ENCODE results near the gene NDUFV1. TPM values are rescaled to one million over a fixed set of nuclear protein-coding genes. Genes with fewer than 3 reads are reported as not detected.

NDUFV1 gene
- total RNA-seq, 6 donors from 2014 or later: 169 to 395 (median 205) TPM

DNA sequence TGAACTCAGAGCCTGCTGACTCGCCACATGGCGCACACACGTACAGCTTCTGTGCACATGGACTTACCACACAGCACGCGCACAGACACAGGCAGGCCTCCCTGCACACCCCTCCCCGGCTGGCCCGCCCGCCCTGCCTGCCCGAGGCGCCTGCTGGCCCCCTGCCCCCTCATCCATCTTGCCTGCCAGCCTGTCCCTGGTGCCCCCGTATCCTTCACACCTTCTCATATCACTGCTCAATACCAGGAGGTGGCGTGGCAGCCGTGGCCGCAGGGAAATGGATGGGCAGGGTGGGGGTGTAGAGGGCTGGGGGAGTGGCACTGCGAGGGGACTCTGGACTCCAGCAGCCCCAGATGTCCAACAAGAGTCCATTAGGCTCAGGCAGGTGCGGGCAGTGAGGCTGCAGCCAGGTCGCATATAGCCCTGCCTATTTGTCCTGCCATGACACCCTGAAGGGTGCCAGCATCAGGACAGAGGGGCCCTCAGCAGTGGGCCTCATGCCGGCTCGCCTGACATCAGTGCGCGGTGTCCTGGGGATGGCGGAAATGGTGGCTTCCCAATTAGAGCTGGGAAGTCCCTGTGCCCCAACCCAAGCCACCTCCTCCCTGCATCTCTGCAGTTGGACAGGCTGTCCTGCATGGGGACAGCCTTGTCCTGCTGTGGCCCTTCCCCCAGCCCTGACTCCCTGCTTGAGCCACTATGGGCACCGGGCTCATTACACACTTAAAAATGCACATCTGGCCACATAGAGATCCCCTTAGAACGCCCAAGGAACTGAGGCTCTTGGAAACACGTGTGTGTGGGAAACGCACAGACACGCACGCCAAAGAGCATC is 34.8 kb downstream of the NDUFV1 start:
- Histone ChIP-seq H3K27me3 (peaks cover 0 to 7% (median 0%) of the 10 kb centered on the region in 4 donors), H3K36me3 (no peaks in the 10 kb centered on the region), H3K4me3 (no peak overlapping the region), H3K9me3 (no peaks in the 10 kb centered on the region), H3K4me1 (peaks cover 0 to 6% (median 0%) of the 10 kb centered on the region in 4 donors), H3K27ac (no peak overlapping the region)
- no peak for TF ChIP-seq EP300 (IDR thresholded peaks at IDR 0.05)
- no peak for ATAC-seq (ENCODE audit: low FRiP score in 2 of 2)
- 79 to 84% methylated on average over 21 to 28 of the region's 28 CpGs for WGBS, 2 donors
- DNase-seq: peak in 1 of 2 donors; percentile 75

- 89 to 91% methylated on average over 12 to 15 of the region's 15 CpGs for WGBS, 2 donors
- TF ChIP-seq, protein P1, sequence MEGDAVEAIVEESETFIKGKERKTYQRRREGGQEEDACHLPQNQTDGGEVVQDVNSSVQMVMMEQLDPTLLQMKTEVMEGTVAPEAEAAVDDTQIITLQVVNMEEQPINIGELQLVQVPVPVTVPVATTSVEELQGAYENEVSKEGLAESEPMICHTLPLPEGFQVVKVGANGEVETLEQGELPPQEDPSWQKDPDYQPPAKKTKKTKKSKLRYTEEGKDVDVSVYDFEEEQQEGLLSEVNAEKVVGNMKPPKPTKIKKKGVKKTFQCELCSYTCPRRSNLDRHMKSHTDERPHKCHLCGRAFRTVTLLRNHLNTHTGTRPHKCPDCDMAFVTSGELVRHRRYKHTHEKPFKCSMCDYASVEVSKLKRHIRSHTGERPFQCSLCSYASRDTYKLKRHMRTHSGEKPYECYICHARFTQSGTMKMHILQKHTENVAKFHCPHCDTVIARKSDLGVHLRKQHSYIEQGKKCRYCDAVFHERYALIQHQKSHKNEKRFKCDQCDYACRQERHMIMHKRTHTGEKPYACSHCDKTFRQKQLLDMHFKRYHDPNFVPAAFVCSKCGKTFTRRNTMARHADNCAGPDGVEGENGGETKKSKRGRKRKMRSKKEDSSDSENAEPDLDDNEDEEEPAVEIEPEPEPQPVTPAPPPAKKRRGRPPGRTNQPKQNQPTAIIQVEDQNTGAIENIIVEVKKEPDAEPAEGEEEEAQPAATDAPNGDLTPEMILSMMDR (IDR thresholded peaks at IDR 0.05): no peak
- no peak for TF ChIP-seq EP300 (IDR thresholded peaks at IDR 0.05)
- TF ChIP-seq POLR2A (IDR thresholded peaks at IDR 0.05): no peak
- no peak for TF ChIP-seq POLR2AphosphoS5 (IDR thresholded peaks at IDR 0.05)
- Histone ChIP-seq H3K4me1 (peaks cover 0 to 6% (median 0%) of the 10 kb centered on the region in 4 donors), H3K36me3 (no peaks in the 10 kb centered on the region), H3K27ac (no peak overlapping the region), H3K27me3 (peaks cover 0 to 10% (median 0%) of the 10 kb centered on the region in 4 donors), H3K4me3 (no peak overlapping the region), H3K9me3 (no peaks in the 10 kb centered on the region)
- ATAC-seq (ENCODE audit: low FRiP score in 2 of 2) (no peak), DNase-seq (peak in 1 of 2 donors; percentile 36)
Measured at GRCh38 chr11:67642173-67643120, 35.7 kb downstream of the NDUFV1 start.

GRCh38 chr11:67644042-67644441 is 37.3 kb downstream of the NDUFV1 start:
- H3K9me3 ChIP-seq: no peaks in the 10 kb centered on the region
- WGBS, 2 donors: 83 to 86% methylated on average over 5 of the region's 5 CpGs
- no peak overlapping the region for H3K27ac ChIP-seq
- H3K4me1 ChIP-seq: peaks cover 0 to 14% (median 2%) of the 10 kb centered on the region in 4 donors
- H3K36me3 ChIP-seq: no peaks in the 10 kb centered on the region
- H3K27me3 ChIP-seq: peaks cover 0 to 10% (median 0%) of the 10 kb centered on the region in 4 donors
- ATAC-seq (ENCODE audit: low FRiP score in 2 of 2): no peak
- TF ChIP-seq EP300 (IDR thresholded peaks at IDR 0.05): no peak
- TF ChIP-seq, protein P1 (IDR thresholded peaks at IDR 0.05): peak in 1 of 6 experiments; percentile 10
- no peak overlapping the region for H3K4me3 ChIP-seq
- DNase-seq: no peak

DNA sequence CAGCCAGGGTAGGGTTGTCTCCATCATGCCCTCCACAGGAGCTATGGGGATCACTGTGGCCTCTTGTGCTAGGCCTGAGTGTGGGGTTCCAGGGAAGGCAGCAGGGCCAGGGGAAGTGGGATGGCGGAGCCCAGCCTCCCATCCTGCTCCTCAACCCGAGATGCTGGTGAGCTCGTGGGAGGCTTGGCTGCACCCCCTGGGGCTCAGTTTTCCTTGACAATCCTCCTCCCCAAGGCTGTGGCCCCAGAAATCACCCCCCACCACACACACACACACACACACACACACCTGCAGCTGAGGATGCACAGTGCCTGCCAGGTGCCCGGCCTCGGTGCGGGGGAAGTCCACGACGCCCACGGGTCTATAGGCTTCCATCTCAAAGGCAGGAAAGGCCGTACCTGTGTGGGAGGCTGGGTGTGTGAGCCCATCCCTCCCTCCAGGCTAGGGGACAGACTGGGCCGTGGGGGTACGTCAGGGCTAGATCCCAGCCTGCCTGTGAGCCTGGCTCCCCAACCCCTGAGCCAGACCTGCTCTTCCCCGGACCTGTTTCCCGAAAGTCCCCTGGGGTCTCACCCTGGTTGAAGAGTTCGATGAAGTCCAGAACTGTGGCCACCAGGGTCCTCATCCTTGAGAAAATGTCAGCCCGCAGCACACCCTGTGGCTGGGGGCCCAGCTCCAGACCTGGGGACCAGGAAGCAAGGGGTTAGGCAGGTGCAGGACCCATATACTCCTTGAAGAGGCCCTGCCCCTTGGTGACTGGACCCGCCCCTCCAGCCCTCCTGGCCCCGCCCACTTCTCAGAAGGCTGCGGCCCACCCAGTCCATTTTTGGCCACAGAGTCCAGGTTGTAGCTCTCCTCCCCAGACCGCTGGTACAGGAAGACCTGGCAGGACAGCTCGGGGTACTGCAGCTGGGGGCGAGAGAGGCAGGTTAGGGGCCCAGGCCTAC is 38.0 kb downstream of the NDUFV1 start:
- Histone ChIP-seq H3K27me3 (peaks cover 0 to 7% (median 0%) of the 10 kb centered on the region in 4 donors), H3K36me3 (no peaks in the 10 kb centered on the region), H3K4me1 (peaks cover 0 to 14% (median 4%) of the 10 kb centered on the region in 4 donors), H3K4me3 (no peak overlapping the region), H3K27ac (no peak overlapping the region), H3K9me3 (no peaks in the 10 kb centered on the region)
- 94% methylated on average over 17 to 20 of the region's 22 CpGs for WGBS, 2 donors
- DNase-seq: peak in 1 of 2 donors; percentile 70
- TF ChIP-seq, protein P1 (IDR thresholded peaks at IDR 0.05): no peak
- TF ChIP-seq POLR2AphosphoS5 (IDR thresholded peaks at IDR 0.05) (no peak), EP300 (IDR thresholded peaks at IDR 0.05) (no peak), POLR2A (IDR thresholded peaks at IDR 0.05) (no peak)
- ATAC-seq (ENCODE audit: low FRiP score in 2 of 2): no peak
